ENCODE results near the gene CELF1.
A peak's percentile ranks its signal among the peaks of the same experiment; 100 is the strongest.

CELF1 gene

DNA sequence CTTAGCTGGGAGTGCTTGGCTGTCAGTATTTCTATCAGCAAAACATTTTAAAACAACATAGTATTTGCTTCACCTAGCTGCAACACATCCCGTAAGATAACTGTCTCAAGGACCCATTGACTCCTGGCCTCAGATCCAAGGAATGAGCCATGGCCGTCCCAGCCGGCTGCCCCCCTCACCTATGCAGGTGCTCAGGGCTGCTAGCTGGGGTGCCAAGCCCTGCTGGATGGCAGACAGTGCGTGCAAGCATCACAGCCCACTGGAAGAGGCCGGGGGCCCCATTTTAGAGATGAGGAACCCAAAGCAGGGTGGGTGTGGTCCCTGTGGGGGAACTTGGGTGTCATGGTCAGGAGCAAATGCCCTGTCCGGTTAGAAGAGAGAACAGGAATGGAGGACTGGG lies 135.2 kb downstream of the CELF1 start:
- no peak for DNase-seq (ENCODE audit: low read depth)

DNA sequence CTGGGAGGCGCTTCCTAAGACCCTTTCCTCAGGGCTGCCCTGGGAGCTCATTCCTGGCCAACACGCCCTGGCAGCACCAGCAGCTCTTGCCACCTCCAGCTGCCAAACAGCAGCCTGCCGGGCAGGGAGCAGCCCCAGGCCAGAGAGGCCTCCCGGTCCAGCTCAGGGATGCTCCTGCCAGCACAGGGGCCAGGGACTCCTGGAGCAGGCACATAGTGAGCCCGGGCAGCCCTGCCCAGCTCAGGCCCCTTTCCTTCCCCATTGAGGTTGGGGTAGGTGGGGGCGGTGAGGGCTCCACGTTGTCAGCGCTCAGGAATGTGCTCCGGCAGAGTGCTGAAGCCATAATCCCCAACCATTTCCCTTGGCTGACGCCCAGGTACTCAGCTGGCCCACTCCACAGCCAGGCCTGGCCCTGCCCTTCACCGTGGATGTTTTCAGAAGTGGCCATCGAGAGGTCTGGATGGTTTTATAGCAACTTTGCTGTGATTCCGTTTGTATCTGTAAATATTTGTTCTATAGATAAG lies 136.9 kb downstream of the CELF1 start:
- peak; percentile 88 for DNase-seq (ENCODE audit: low read depth)
